Brain microvascular endothelial cell (primary cell): ENCODE measurements around the gene ZNF79.

Source experiments
- DNase-seq: peaks from one replicate; pipeline ENCODE4 v3.0.0-alpha.2; 2020
- H3K27ac ChIP-seq: fragments of 250-450 bp; sonication (Bioruptor Pico); 2 replicates; pipeline ENCODE4 v1.5.1; 2020; ENCODE audit warnings: mild to moderate bottlenecking, moderate library complexity
- H3K27me3 ChIP-seq: fragments of 250-450 bp; sonication (Bioruptor Pico); replicated peaks from 2 replicates; pipeline ENCODE4 v1.5.1; 2020; ENCODE audit warnings: mild to moderate bottlenecking
- H3K36me3 ChIP-seq: fragments of 250-450 bp; sonication (Bioruptor Pico); replicated peaks from 2 replicates; pipeline ENCODE4 v1.5.1; 2020; ENCODE audit warnings: mild to moderate bottlenecking
- H3K4me3 ChIP-seq: 2 replicates; pipeline ENCODE4 v1.5.1; 2011; ENCODE audit warnings: low read depth, mild to moderate bottlenecking, control low read depth, low read length, moderate library complexity
- in situ Hi-C: cut with HindIII; loops from 2 replicates; pipeline ENCODE4 v1.10.0; 2017; ENCODE audit warnings: low sequenced_read_pairs, low pct_ligation_motif_present
- TF ChIP-seq, protein P1 (sequence below): IDR thresholded peaks from 2 replicates; pipeline ENCODE4 v1.5.1; 2011; ENCODE audit warnings: low read depth, mild to moderate bottlenecking, moderate library complexity, low read length, control low read depth, inconsistent platforms; ENCODE audit errors: missing control alignments

ZNF79 gene

DNA sequence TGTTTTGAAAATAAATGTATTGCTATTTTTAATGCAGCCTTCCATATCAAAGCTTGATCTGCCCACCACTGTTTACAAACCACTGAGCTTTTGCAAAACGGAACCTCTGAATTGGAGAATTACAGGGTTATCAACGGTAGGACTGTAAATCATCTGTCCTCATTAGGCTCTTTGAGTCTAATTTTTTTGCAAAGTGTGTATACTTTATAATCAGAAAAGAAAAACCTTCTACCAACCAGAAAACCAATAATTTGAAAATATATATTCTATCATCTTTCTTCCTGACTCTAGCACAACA, 34.0 kb upstream of the ZNF79 start:
- TF ChIP-seq, protein P1, sequence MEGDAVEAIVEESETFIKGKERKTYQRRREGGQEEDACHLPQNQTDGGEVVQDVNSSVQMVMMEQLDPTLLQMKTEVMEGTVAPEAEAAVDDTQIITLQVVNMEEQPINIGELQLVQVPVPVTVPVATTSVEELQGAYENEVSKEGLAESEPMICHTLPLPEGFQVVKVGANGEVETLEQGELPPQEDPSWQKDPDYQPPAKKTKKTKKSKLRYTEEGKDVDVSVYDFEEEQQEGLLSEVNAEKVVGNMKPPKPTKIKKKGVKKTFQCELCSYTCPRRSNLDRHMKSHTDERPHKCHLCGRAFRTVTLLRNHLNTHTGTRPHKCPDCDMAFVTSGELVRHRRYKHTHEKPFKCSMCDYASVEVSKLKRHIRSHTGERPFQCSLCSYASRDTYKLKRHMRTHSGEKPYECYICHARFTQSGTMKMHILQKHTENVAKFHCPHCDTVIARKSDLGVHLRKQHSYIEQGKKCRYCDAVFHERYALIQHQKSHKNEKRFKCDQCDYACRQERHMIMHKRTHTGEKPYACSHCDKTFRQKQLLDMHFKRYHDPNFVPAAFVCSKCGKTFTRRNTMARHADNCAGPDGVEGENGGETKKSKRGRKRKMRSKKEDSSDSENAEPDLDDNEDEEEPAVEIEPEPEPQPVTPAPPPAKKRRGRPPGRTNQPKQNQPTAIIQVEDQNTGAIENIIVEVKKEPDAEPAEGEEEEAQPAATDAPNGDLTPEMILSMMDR: no peak
- H3K27me3 ChIP-seq: peaks cover 6% of the 10 kb centered on the region
- H3K4me3 ChIP-seq: no peak overlapping the region
- H3K27ac ChIP-seq: no peak overlapping the region
- in situ Hi-C loops: no loop called here
- no peak for DNase-seq
- H3K36me3 ChIP-seq: no peaks in the 10 kb centered on the region

DNA sequence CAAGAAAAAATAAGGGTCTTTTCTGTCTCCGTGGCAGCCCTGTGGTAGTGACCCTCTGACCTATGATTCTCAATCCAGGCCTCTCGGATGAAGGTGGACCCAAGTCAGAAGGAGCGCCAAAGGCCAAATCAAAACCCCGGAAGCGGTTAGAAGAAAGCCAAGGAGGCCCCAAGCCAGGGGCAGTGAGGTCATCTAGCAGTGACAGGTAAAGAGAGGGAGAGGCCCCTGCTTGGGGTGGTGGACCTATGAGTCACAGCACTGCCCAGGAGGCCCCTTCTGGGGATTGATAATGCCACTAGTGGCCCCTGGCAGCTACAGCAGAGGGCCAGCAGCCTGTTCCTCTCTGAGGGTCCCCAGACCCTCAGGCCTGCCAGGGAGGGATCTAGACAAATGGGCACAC, 33.6 kb upstream of the ZNF79 start:
- peaks cover 3% of the 10 kb centered on the region for H3K27me3 ChIP-seq
- no peaks in the 10 kb centered on the region for H3K36me3 ChIP-seq
- in situ Hi-C loops: no loop called here
- no peak overlapping the region for H3K27ac ChIP-seq
- TF ChIP-seq, protein P1: no peak
- no peak overlapping the region for H3K4me3 ChIP-seq
- no peak for DNase-seq

DNA sequence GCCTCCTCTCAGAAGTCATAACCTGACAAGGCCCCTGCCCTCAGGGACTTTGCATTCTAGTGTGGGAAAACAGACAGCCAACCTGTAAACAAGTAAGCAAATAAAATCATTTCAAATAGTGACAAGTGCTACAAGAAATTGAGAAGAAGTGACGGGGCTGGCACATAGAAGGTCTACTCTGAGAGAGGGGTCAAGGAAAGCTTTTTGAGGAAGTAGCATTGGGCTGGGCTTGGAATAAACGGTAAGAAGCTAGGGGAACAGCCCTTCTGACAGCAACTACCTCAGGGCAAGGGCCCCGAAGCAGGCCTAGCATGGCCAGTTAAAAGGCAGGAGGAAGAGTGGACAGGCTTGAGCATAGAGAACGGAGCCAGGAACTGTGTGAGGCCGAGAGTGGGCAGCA, 32.0 kb upstream of the ZNF79 start:
- no peak for DNase-seq
- H3K27ac ChIP-seq: no peak overlapping the region
- H3K36me3 ChIP-seq: no peaks in the 10 kb centered on the region
- no peak overlapping the region for H3K4me3 ChIP-seq
- TF ChIP-seq, protein P1: no peak
- in situ Hi-C loops: no loop called here
- no peaks in the 10 kb centered on the region for H3K27me3 ChIP-seq

DNA sequence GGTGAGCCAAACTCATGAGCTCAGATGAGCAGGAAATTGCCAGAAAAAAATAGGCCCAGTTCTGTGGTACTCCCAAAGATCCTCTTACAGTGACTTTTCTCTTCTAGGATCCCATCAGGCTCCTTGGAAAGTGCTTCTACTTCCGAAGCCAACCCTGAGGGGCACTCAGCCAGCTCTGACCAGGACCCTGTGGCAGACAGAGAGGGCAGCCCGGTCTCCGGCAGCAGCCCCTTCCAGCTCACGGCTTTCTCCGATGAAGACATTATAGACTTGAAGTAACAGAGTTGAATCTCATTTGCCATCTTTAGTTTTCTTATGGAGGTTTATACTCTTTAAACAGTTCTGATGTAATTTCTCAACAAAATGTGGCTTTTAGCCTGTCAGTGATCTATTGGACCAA, 31.2 kb upstream of the ZNF79 start:
- Histone ChIP-seq H3K27ac (no peak overlapping the region), H3K27me3 (no peaks in the 10 kb centered on the region), H3K4me3 (no peak overlapping the region), H3K36me3 (no peaks in the 10 kb centered on the region)
- TF ChIP-seq, protein P1: no peak
- no peak for DNase-seq
- in situ Hi-C loops: no loop called here

DNA sequence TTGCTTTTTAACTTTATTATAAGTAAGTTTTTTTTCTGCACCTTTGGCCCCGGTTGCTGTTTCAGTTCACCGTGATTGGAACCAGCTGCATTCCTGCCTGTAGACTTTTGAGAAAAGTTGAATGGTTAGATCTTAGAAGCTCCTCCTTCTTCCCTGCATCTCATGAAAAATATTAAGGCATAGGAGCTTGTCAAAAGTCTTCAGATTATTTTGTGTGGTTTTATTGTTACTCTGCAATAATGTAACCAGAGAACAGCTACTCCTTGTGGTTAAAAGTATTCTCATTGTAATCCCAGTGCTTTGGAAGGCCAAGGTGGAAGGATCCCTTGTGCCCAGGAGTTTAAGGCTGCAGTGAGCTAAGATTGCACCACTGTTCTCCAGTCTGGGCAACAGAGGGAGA, 30.5 kb upstream of the ZNF79 start:
- Histone ChIP-seq H3K27me3 (no peaks in the 10 kb centered on the region), H3K36me3 (no peaks in the 10 kb centered on the region), H3K27ac (no peak overlapping the region), H3K4me3 (no peak overlapping the region)
- no peak for DNase-seq
- TF ChIP-seq, protein P1: peak; percentile 33
- in situ Hi-C loops: no loop called here

DNA sequence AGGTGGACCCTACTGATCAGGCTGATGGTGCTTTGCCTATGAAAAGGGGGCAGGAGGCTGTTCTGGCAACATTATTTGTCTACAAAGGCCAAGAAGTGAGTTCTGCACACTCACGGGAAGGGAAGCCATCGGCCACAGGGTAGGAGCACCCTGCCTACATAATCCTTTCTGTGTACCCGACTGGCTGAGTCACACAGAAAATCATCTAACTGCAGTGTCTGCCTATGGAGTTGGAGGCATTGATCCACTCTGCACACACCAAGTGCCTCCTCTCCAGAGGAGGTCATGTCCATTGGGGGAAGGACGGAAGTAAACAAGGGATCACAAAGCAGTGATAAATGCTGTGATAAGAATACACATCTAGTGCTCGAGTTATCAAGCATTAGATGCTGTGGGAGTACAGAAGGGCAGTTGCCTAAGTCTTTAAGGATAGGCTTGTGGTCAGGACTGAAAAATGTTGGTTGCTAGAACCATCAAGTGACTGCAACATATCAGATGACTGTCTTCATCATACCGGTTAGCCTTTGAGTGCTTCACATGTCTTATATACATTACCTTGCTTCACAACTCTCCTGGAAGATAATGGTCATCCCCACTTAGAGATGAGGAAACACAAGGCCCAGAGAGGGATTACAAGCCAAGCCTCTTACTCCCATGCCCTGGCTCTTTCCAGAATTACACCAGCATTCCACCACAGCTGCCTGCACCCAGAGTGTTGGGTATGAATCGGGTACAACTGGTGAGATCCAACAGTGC, 28.5 kb upstream of the ZNF79 start:
- DNase-seq: no peak
- in situ Hi-C loops: no loop called here
- Histone ChIP-seq H3K27me3 (no peaks in the 10 kb centered on the region), H3K27ac (no peak overlapping the region), H3K36me3 (no peaks in the 10 kb centered on the region), H3K4me3 (no peak overlapping the region)
- TF ChIP-seq, protein P1: no peak
